ENCODE measurements around the gene GNAZ.

The GNAZ gene

DNA sequence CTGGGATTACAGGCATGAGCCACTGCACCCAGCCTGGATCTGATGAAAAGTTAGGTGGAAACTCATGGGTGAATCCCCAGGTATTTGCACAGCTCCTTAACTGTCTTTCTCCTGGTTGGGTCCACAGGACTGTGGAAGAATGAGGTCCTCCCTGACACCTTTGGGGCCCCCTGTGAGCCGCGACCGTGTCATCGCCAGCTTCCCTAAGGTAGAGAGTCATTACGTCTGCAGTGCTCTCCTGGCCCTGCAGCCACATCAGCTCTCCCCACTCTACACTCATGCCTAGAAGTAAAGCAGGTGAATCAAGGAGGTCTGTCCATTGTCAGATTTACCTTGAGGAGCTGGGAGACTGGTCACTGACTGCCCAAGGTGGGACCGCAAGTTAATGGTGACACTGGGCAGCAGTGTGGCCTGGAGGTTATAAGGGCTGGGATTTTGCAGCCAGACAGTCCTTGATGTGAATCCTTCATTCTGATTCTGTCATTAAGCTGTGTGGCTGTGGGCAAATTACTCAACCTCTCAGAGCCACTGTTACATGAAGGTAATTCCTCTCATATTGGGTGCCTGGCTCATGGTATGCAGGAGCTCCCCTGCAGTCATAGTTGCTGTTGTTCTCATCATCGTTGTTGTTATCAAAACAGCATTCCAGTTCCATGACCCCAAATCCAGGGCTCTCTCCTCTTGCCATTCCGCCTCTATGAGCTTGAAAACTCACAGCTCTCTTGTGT is 76.3 kb downstream of the GNAZ start:
- Histone ChIP-seq H4K91ac (ENCODE audit: low read depth, low read length, poor library complexity) (no peak overlapping the region), H2AFZ (ENCODE audit: low read length) (no peak overlapping the region), H3K4me2 (ENCODE audit: insufficient read depth, low read length, poor library complexity, severe bottlenecking) (no peak overlapping the region), H3K27me3 (ENCODE audit: control insufficient read depth in 3 of 3, insufficient read depth in 3 of 3, low read depth in 1 of 3, low read length in 3 of 3) (no peaks in the 10 kb centered on the region), H3K4me1 (ENCODE audit: control insufficient read depth in 2 of 2, insufficient read depth in 1 of 2, low read depth in 1 of 2, low read length in 2 of 2) (peaks cover 17 to 20% of the 10 kb centered on the region in 2 donors), H4K8ac (ENCODE audit: low read depth, low read length) (no peak overlapping the region), H3K27ac (replicated peaks; ENCODE audit: low read length) (no peak overlapping the region), H3K36me3 (replicated peaks in 1 of 2; ENCODE audit: control insufficient read depth in 2 of 2, insufficient read depth in 2 of 2, low read length in 2 of 2) (peaks cover 0 to 45% of the 10 kb centered on the region in 2 donors), H3K23ac (ENCODE audit: low read depth, low read length, poor library complexity) (peak overlapping the region; percentile 5), H3K79me1 (ENCODE audit: low read depth, low read length) (no peaks in the 10 kb centered on the region), H2AK5ac (ENCODE audit: low read depth, low read length) (no peak overlapping the region), H3K18ac (ENCODE audit: low read length) (peak overlapping the region; percentile 36), H3K4ac (ENCODE audit: low read length) (no peak overlapping the region), H2BK120ac (ENCODE audit: low read depth, low read length) (no peak overlapping the region), H3K14ac (ENCODE audit: low read length) (no peak overlapping the region), H2BK15ac (ENCODE audit: low read length) (peak overlapping the region; percentile 31), H3K4me3 (ENCODE audit: low read length in 2 of 2) (peak overlapping the region in 1 of 2 donors; percentile 77), H2BK12ac (ENCODE audit: low read length) (no peak overlapping the region), H2BK5ac (ENCODE audit: low read length) (no peak overlapping the region), H3K9ac (ENCODE audit: low read depth, low read length, poor library complexity) (no peak overlapping the region), H3K9me3 (replicated peaks in 1 of 2; ENCODE audit: control insufficient read depth in 2 of 2, insufficient read depth in 1 of 2, low read depth in 1 of 2, low read length in 2 of 2) (no peaks in the 10 kb centered on the region)
- no CpG with 5 or more reads among the region's 8 CpGs for WGBS, 2 donors (ENCODE audit: extremely low coverage in 2 of 2, insufficient read length in 2 of 2, insufficient replicate concordance in 1 of 2)
- no peak for DNase-seq (ENCODE audit: low spot score)

DNA sequence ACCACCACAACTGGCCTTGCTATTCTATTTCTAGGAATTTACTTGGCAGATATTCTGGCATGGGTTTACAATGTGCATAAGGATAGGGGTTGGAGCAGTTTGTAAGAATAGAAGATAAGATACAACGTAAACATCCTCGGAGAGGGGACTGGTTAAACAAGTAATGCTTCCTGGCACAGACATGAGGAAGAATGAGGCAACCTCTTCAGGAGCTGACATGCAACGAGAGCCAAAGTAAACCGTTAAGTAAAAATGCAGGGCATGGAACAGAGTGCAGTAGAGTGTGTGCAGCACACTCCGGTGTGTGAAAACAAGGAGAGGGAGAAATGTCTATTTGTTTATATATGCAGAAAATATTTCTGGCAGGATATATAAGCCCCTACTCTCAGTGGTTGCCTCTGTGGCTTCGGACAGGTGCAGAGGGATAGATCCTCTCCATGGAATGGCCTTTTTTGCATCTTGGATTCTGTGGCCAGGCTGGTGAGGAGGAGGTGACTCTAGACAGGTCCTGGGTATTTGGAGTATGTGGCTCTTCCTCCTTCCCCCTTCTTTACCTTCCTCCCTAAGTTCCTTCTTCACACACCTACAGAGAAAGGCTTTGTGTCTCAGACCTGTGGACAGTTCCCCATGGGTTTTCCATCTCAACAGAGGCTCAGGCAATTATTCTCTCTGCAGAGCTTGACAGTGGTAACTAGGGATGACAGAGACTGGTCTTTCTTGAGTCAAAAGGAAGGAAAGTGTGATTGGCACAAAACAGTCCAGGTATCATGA is 77.5 kb downstream of the GNAZ start:
- Histone ChIP-seq H4K91ac (ENCODE audit: low read depth, low read length, poor library complexity) (no peak overlapping the region), H3K23ac (ENCODE audit: low read depth, low read length, poor library complexity) (no peak overlapping the region), H2AFZ (ENCODE audit: low read length) (no peak overlapping the region), H3K79me1 (ENCODE audit: low read depth, low read length) (no peaks in the 10 kb centered on the region), H2BK15ac (ENCODE audit: low read length) (no peak overlapping the region), H3K9ac (ENCODE audit: low read depth, low read length, poor library complexity) (no peak overlapping the region), H3K4me1 (ENCODE audit: control insufficient read depth in 2 of 2, insufficient read depth in 1 of 2, low read depth in 1 of 2, low read length in 2 of 2) (peaks cover 9 to 16% of the 10 kb centered on the region in 2 donors), H3K9me3 (replicated peaks in 1 of 2; ENCODE audit: control insufficient read depth in 2 of 2, insufficient read depth in 1 of 2, low read depth in 1 of 2, low read length in 2 of 2) (no peaks in the 10 kb centered on the region), H4K8ac (ENCODE audit: low read depth, low read length) (no peak overlapping the region), H2BK120ac (ENCODE audit: low read depth, low read length) (no peak overlapping the region), H3K4me3 (ENCODE audit: low read length in 2 of 2) (no peak overlapping the region), H3K36me3 (replicated peaks in 1 of 2; ENCODE audit: control insufficient read depth in 2 of 2, insufficient read depth in 2 of 2, low read length in 2 of 2) (peaks cover 0 to 56% of the 10 kb centered on the region in 2 donors), H2AK5ac (ENCODE audit: low read depth, low read length) (no peak overlapping the region), H2BK12ac (ENCODE audit: low read length) (no peak overlapping the region), H3K4ac (ENCODE audit: low read length) (no peak overlapping the region), H2BK5ac (ENCODE audit: low read length) (no peak overlapping the region), H3K27ac (replicated peaks; ENCODE audit: low read length) (no peak overlapping the region), H3K4me2 (ENCODE audit: insufficient read depth, low read length, poor library complexity, severe bottlenecking) (no peak overlapping the region), H3K14ac (ENCODE audit: low read length) (no peak overlapping the region), H3K18ac (ENCODE audit: low read length) (no peak overlapping the region), H3K27me3 (ENCODE audit: control insufficient read depth in 3 of 3, insufficient read depth in 3 of 3, low read depth in 1 of 3, low read length in 3 of 3) (no peaks in the 10 kb centered on the region)
- WGBS, 2 donors (ENCODE audit: extremely low coverage in 2 of 2, insufficient read length in 2 of 2, insufficient replicate concordance in 1 of 2), result no CpG with 5 or more reads among the region's 6 CpGs
- no peak for DNase-seq (ENCODE audit: low spot score)

DNA sequence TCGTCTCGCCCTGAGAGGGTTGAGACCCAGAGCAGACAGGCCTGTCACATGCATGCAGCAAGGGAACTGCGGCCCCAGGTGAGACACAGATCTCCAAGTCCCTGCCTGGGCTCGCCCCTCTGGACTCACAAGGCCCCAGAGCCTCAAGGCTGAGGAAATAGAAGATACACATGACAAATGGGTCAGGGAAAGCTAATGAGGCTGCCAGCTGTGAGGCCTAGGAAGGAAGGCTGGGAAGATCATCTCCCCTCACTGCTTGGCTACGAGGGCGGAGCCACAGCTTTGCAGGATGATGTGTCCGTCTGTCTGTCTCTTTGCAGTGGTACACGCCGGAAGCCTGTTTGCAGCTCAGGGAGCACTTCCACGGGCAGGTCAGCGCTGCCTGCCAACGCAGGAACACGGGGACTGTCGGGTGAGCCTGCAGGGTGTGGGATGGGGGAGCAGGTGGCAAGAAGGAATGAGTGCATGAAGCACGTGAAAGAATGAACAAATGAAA is 79.5 kb downstream of the GNAZ start:
- Histone ChIP-seq H2AFZ (ENCODE audit: low read length) (no peak overlapping the region), H3K23ac (ENCODE audit: low read depth, low read length, poor library complexity) (peak overlapping the region; percentile 94), H3K79me1 (ENCODE audit: low read depth, low read length) (no peaks in the 10 kb centered on the region), H3K4me2 (ENCODE audit: insufficient read depth, low read length, poor library complexity, severe bottlenecking) (no peak overlapping the region), H4K91ac (ENCODE audit: low read depth, low read length, poor library complexity) (no peak overlapping the region), H2BK15ac (ENCODE audit: low read length) (no peak overlapping the region), H3K36me3 (replicated peaks in 1 of 2; ENCODE audit: control insufficient read depth in 2 of 2, insufficient read depth in 2 of 2, low read length in 2 of 2) (peaks cover 0 to 68% of the 10 kb centered on the region in 2 donors), H2BK5ac (ENCODE audit: low read length) (no peak overlapping the region), H3K4me1 (ENCODE audit: control insufficient read depth in 2 of 2, insufficient read depth in 1 of 2, low read depth in 1 of 2, low read length in 2 of 2) (peaks cover 4 to 18% of the 10 kb centered on the region in 2 donors), H2BK12ac (ENCODE audit: low read length) (no peak overlapping the region), H3K14ac (ENCODE audit: low read length) (no peak overlapping the region), H3K18ac (ENCODE audit: low read length) (peak overlapping the region; percentile 67), H4K8ac (ENCODE audit: low read depth, low read length) (no peak overlapping the region), H3K27ac (replicated peaks; ENCODE audit: low read length) (no peak overlapping the region), H2BK120ac (ENCODE audit: low read depth, low read length) (no peak overlapping the region), H3K9me3 (replicated peaks in 1 of 2; ENCODE audit: control insufficient read depth in 2 of 2, insufficient read depth in 1 of 2, low read depth in 1 of 2, low read length in 2 of 2) (no peaks in the 10 kb centered on the region), H3K27me3 (ENCODE audit: control insufficient read depth in 3 of 3, insufficient read depth in 3 of 3, low read depth in 1 of 3, low read length in 3 of 3) (no peaks in the 10 kb centered on the region), H3K4me3 (ENCODE audit: low read length in 2 of 2) (no peak overlapping the region), H3K9ac (ENCODE audit: low read depth, low read length, poor library complexity) (peak overlapping the region; percentile 52), H3K4ac (ENCODE audit: low read length) (no peak overlapping the region), H2AK5ac (ENCODE audit: low read depth, low read length) (peak overlapping the region; percentile 23)
- no peak for DNase-seq (ENCODE audit: low spot score)
- no CpG with 5 or more reads among the region's 15 CpGs for WGBS, 2 donors (ENCODE audit: extremely low coverage in 2 of 2, insufficient read length in 2 of 2, insufficient replicate concordance in 1 of 2)

DNA sequence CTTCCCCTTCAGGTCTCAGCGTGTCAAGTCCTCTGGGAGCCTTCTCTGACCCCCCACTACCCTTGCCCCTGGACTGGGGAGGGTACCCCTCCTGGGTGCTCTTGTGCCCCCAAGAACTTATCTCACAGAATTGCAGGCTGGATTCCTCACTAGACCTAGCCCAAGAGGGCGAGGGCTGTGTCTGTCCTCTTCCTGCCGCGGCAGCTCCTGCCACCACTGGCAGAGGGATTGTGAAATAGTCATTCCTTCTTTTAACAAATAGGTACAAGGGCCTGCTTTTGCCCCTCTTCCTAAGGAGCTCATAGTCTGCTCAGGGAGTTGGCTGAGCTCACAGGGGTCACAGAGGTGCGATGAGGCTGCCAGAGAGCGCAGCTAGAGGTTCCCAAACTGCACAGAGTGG is 80.4 kb downstream of the GNAZ start:
- Histone ChIP-seq H3K4me2 (ENCODE audit: insufficient read depth, low read length, poor library complexity, severe bottlenecking) (no peak overlapping the region), H2AFZ (ENCODE audit: low read length) (no peak overlapping the region)
- no CpG with 5 or more reads among the region's 6 CpGs for WGBS, 2 donors (ENCODE audit: extremely low coverage in 2 of 2, insufficient read length in 2 of 2, insufficient replicate concordance in 1 of 2)

More for the DNA sequence above, 80.4 kb downstream of the GNAZ start:
- Histone ChIP-seq H3K4me3 (ENCODE audit: low read length in 2 of 2) (no peak overlapping the region), H3K79me1 (ENCODE audit: low read depth, low read length) (no peaks in the 10 kb centered on the region), H3K18ac (ENCODE audit: low read length) (no peak overlapping the region), H2BK12ac (ENCODE audit: low read length) (no peak overlapping the region), H3K4ac (ENCODE audit: low read length) (no peak overlapping the region), H3K14ac (ENCODE audit: low read length) (no peak overlapping the region), H3K27ac (replicated peaks; ENCODE audit: low read length) (no peak overlapping the region), H3K23ac (ENCODE audit: low read depth, low read length, poor library complexity) (peak overlapping the region; percentile 21), H2BK120ac (ENCODE audit: low read depth, low read length) (no peak overlapping the region), H2BK5ac (ENCODE audit: low read length) (no peak overlapping the region), H4K91ac (ENCODE audit: low read depth, low read length, poor library complexity) (no peak overlapping the region), H2AK5ac (ENCODE audit: low read depth, low read length) (no peak overlapping the region), H3K9ac (ENCODE audit: low read depth, low read length, poor library complexity) (no peak overlapping the region), H2BK15ac (ENCODE audit: low read length) (no peak overlapping the region), H3K27me3 (ENCODE audit: control insufficient read depth in 3 of 3, insufficient read depth in 3 of 3, low read depth in 1 of 3, low read length in 3 of 3) (no peaks in the 10 kb centered on the region), H3K4me1 (ENCODE audit: control insufficient read depth in 2 of 2, insufficient read depth in 1 of 2, low read depth in 1 of 2, low read length in 2 of 2) (peaks cover 2 to 14% of the 10 kb centered on the region in 2 donors), H3K9me3 (replicated peaks in 1 of 2; ENCODE audit: control insufficient read depth in 2 of 2, insufficient read depth in 1 of 2, low read depth in 1 of 2, low read length in 2 of 2) (no peaks in the 10 kb centered on the region), H3K36me3 (replicated peaks in 1 of 2; ENCODE audit: control insufficient read depth in 2 of 2, insufficient read depth in 2 of 2, low read length in 2 of 2) (peaks cover 0 to 78% of the 10 kb centered on the region in 2 donors), H4K8ac (ENCODE audit: low read depth, low read length) (no peak overlapping the region)
- no peak for DNase-seq (ENCODE audit: low spot score)

Measured in neuronal stem cell (in vitro differentiated cells).